Measurements from ENCODE around the gene PLD3. TPM values are rescaled to one million over a fixed set of nuclear protein-coding genes. Genes with fewer than 3 reads are reported as not detected.

Gene PLD3
- total RNA-seq, 2 experiments from 2014 or later = 57.8 to 69.1 TPM

GRCh38 chr19:40379446-40380198, 31.1 kb downstream of the PLD3 start:
- H3K27ac Mint-ChIP-seq = no peak overlapping the region
- ATAC-seq = no peak
- DNase-seq = no peak
- no peaks in the 10 kb centered on the region for H3K27me3 Mint-ChIP-seq
- H3K36me3 Mint-ChIP-seq (ENCODE audit: low read depth) = peaks cover under 1% of the 10 kb centered on the region
- H3K9me3 Mint-ChIP-seq (ENCODE audit: low read depth) = no peaks in the 10 kb centered on the region
- intact Hi-C loops (cut with DNase I, micrococcal nuclease) = no loop called here
- ChIA-PET CTCF (no interaction called here), POLR2A (no interaction called here)
- H3K4me3 Mint-ChIP-seq = no peak overlapping the region
- peaks cover under 1% of the 10 kb centered on the region for H3K4me1 Mint-ChIP-seq

DNA sequence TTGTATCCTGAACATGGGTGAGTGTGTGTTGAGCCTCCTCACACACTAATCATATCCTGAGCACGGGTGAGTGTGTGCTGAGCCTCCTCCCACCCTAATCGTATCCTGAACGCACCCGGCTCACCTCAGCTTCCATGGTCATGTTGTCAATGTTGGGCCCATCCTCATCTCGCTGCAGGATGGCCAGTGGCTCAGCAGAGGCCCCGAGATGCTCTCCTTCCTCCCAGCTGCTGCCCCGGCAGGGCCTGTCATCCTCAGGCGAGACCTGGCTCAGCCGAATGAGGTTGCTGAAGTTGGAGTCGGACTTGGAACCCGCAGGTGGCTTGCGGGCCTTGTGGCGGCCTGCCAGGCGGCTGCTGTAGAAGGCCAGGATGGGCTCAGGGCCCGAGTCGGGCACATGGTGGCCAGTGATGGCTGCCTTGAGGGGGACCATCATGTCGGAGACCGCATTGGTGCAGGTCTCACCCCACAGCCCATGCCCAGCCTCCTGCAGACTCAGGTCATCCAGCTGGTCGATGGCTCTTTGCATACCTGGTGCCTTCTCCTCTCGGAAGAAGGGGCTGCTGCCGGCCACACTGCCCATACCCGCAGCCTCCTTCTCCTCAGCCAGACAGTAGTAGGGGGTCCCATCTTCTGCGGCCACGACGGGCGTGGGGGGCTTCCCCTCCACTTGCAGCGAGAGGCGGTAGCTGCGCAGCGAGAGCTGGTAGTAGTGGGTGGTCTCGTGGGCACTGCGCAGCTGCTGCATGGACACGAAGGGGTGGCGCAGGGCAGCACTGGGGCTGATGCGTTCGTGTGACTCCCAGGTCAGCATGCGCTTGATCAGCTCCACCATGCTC, 31.9 kb downstream of the PLD3 start:
- no peaks in the 10 kb centered on the region for H3K36me3 Mint-ChIP-seq (ENCODE audit: low read depth)

GRCh38 chr19:40381321-40381720, 32.8 kb downstream of the PLD3 start:
- intact Hi-C loops (cut with DNase I, micrococcal nuclease) = no loop called here
- POLR2A ChIA-PET = no interaction called here
- no peaks in the 10 kb centered on the region for H3K27me3 Mint-ChIP-seq

More for the DNA sequence above, 31.9 kb downstream of the PLD3 start:
- ChIA-PET POLR2A (no interaction called here), CTCF (interaction anchor here (0.7 to 1.1 kb wide), 2 partner anchors 9 to 40 kb away, joined by 3 to 5 read pairs; no protein-coding TSS in a partner anchor)
- intact Hi-C loops (cut with DNase I, micrococcal nuclease) = no loop called here
- H3K4me1 Mint-ChIP-seq = no peaks in the 10 kb centered on the region
- DNase-seq (no peak), ATAC-seq (no peak)
- H3K4me3 Mint-ChIP-seq = no peak overlapping the region
- no peaks in the 10 kb centered on the region for H3K9me3 Mint-ChIP-seq (ENCODE audit: low read depth)
- H3K27me3 Mint-ChIP-seq = no peaks in the 10 kb centered on the region
- no peak overlapping the region for H3K27ac Mint-ChIP-seq

DNA sequence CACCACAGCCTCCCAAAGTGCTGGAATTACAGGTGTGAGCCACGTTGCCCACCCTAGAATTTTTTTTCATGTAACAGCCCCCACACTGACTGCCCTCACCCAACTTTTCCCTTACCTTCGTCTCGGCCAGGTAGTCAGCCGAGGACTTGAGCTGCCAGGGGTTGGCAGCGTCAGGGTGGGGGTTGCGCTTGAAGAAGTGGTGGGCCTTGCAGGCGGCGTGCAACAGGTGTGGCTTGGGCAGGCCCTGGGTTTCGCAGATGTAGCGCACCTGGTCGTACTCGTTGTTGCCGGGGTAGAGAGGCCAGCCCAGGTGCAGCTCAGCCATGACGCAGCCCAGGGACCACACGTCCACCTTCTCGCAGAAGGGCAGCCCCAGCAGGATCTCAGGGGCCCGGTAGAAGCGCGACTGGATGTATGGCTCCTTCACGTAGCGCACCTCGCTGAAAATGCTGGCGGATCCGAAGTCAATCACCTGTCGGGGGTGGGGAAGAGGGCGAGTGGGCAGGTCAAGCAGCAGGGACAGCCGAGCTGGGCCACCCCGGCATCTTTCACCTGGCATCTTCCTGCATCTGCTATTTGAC, 35.3 kb downstream of the PLD3 start:
- CTCF ChIA-PET = no interaction called here
- H3K27ac Mint-ChIP-seq = no peak overlapping the region

More at GRCh38 chr19:40381321-40381720, 32.8 kb downstream of the PLD3 start:
- Mint-ChIP-seq H3K36me3 (ENCODE audit: low read depth) (no peaks in the 10 kb centered on the region), H3K4me1 (no peaks in the 10 kb centered on the region), H3K9me3 (ENCODE audit: low read depth) (no peaks in the 10 kb centered on the region), H3K27ac (no peak overlapping the region), H3K4me3 (no peak overlapping the region)
- no peak for DNase-seq
- CTCF ChIA-PET = interaction anchor here (1.1 kb wide), 1 partner anchor 39 kb away, joined by 5 read pairs; no protein-coding TSS in a partner anchor
- ATAC-seq = no peak

DNA sequence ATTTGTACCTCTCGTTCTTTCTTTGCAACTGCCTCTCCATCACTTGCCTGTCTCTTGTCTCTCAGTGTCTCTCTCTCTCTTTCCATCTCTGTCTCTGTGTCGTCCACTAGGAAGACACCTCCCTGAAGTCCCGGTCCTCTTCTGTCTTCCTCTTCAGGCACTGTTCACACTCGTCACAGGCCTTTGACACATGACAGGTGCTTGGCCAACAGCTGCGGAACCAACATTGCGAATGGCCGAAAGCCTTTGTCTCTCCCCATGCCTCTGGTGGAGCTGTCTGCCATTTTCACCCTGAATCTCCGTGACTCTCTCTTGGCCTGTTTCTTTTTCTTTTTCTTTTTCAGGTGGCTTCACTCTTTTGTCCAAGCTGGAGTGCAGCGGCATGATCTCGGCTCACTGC, 38.7 kb downstream of the PLD3 start:
- ATAC-seq = no peak
- POLR2A ChIA-PET = no interaction called here
- no peaks in the 10 kb centered on the region for H3K4me1 Mint-ChIP-seq
- no peak overlapping the region for H3K27ac Mint-ChIP-seq
- intact Hi-C loops (cut with DNase I, micrococcal nuclease) = no loop called here
- no peaks in the 10 kb centered on the region for H3K27me3 Mint-ChIP-seq
- no peaks in the 10 kb centered on the region for H3K9me3 Mint-ChIP-seq (ENCODE audit: low read depth)
- H3K4me3 Mint-ChIP-seq = no peak overlapping the region
- no peak for DNase-seq
- H3K36me3 Mint-ChIP-seq (ENCODE audit: low read depth) = no peaks in the 10 kb centered on the region
- CTCF ChIA-PET = interaction anchor here (0.6 kb wide), 2 partner anchors 57 to 60 kb away, joined by 3 read pairs; no protein-coding TSS in a partner anchor

More for the DNA sequence above, 35.3 kb downstream of the PLD3 start:
- DNase-seq (no peak), ATAC-seq (no peak)
- Mint-ChIP-seq H3K27me3 (no peaks in the 10 kb centered on the region), H3K4me1 (no peaks in the 10 kb centered on the region), H3K9me3 (ENCODE audit: low read depth) (no peaks in the 10 kb centered on the region), H3K4me3 (no peak overlapping the region), H3K36me3 (ENCODE audit: low read depth) (no peaks in the 10 kb centered on the region)
- intact Hi-C loops (cut with DNase I, micrococcal nuclease) = no loop called here
- POLR2A ChIA-PET = no interaction called here

DNA sequence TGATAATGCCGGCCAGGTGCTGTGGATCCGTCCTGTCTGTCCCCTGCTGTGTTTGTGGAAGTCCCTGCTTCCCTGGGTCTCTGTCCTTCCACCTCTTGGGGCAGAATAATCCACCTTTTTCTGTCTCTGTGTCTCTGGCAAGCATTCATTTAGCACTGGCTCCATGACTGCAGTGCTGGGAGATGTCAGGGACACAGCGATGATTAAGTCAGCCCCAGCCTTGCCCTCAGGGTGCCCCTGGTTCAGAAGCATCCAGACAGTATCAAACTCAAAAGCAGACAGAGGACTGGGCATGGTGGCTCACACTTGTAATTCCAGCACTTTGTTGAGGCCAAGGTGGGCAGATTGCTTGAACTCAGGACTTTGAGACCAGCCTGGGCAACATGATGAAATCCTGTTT, 40.0 kb downstream of the PLD3 start:
- no peak for DNase-seq
- H3K9me3 Mint-ChIP-seq (ENCODE audit: low read depth) = no peaks in the 10 kb centered on the region
- no peak overlapping the region for H3K27ac Mint-ChIP-seq
- H3K4me3 Mint-ChIP-seq = no peak overlapping the region
- ChIA-PET POLR2A (no interaction called here), CTCF (no interaction called here)
- no peaks in the 10 kb centered on the region for H3K36me3 Mint-ChIP-seq (ENCODE audit: low read depth)
- intact Hi-C loops (cut with DNase I, micrococcal nuclease) = no loop called here
- ATAC-seq = no peak
- no peaks in the 10 kb centered on the region for H3K4me1 Mint-ChIP-seq
- no peaks in the 10 kb centered on the region for H3K27me3 Mint-ChIP-seq

- ATAC-seq (no peak), DNase-seq (no peak)
- no peaks in the 10 kb centered on the region for H3K27me3 Mint-ChIP-seq
- POLR2A ChIA-PET = no interaction called here
- no peak overlapping the region for H3K4me3 Mint-ChIP-seq
- no peak overlapping the region for H3K27ac Mint-ChIP-seq
- intact Hi-C loops (cut with DNase I, micrococcal nuclease) = no loop called here
- CTCF ChIA-PET = no interaction called here
- no peaks in the 10 kb centered on the region for H3K4me1 Mint-ChIP-seq
- no peaks in the 10 kb centered on the region for H3K9me3 Mint-ChIP-seq (ENCODE audit: low read depth)
- no peaks in the 10 kb centered on the region for H3K36me3 Mint-ChIP-seq (ENCODE audit: low read depth)
Observed at GRCh38 chr19:40389404-40390083, 41.0 kb downstream of the PLD3 start.

GRCh38 chr19:40390084-40390742, 41.7 kb downstream of the PLD3 start, which contains the start of gene HIPK4:
TSS of gene HIPK4 (minus strand) at chr19:40390181. CDS start at chr19:40389902, 279 bp downstream.
- intact Hi-C loops (cut with DNase I, micrococcal nuclease) = no loop called here
- POLR2A ChIA-PET = no interaction called here
- no peak within 1 kb of the TSS for H3K4me3 Mint-ChIP-seq
- DNase-seq (no peak), ATAC-seq (no peak)
- H3K27ac Mint-ChIP-seq = no peak within 1 kb of the TSS
- CTCF ChIA-PET = no interaction called here
- no peaks in the 10 kb centered on the region for H3K9me3 Mint-ChIP-seq (ENCODE audit: low read depth)
- H3K4me1 Mint-ChIP-seq = no peaks in the 10 kb centered on the region
- no peaks in the 10 kb centered on the region for H3K27me3 Mint-ChIP-seq
- no peaks in the 10 kb centered on the region for H3K36me3 Mint-ChIP-seq (ENCODE audit: low read depth)

DNA sequence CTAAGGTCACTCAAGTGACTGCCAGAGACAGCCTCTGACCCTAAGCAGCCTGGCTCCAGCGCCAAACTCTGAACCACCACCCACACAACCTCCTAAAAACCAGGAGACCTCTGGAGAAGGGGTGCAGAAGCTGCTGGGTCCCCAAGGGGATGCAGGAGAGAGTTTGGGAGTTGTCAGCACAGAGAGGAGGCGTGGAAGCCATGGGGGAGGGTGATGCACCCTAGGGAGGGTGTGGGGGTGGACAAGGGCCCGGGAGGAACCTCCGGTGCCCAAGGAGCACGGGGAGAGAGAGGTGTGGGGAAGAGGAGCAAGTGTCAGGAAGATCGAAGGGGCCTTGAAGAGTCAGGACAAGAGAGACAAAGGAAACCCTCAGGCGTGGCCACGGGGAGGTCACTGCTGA, 43.6 kb downstream of the PLD3 start:
- H3K9me3 Mint-ChIP-seq (ENCODE audit: low read depth) = no peaks in the 10 kb centered on the region
- ChIA-PET CTCF (no interaction called here), POLR2A (no interaction called here)
- no peak overlapping the region for H3K27ac Mint-ChIP-seq
- H3K27me3 Mint-ChIP-seq = no peaks in the 10 kb centered on the region
- intact Hi-C loops (cut with DNase I, micrococcal nuclease) = no loop called here
- no peaks in the 10 kb centered on the region for H3K36me3 Mint-ChIP-seq (ENCODE audit: low read depth)
- DNase-seq = no peak
- no peak overlapping the region for H3K4me3 Mint-ChIP-seq
- no peaks in the 10 kb centered on the region for H3K4me1 Mint-ChIP-seq
- no peak for ATAC-seq

DNA sequence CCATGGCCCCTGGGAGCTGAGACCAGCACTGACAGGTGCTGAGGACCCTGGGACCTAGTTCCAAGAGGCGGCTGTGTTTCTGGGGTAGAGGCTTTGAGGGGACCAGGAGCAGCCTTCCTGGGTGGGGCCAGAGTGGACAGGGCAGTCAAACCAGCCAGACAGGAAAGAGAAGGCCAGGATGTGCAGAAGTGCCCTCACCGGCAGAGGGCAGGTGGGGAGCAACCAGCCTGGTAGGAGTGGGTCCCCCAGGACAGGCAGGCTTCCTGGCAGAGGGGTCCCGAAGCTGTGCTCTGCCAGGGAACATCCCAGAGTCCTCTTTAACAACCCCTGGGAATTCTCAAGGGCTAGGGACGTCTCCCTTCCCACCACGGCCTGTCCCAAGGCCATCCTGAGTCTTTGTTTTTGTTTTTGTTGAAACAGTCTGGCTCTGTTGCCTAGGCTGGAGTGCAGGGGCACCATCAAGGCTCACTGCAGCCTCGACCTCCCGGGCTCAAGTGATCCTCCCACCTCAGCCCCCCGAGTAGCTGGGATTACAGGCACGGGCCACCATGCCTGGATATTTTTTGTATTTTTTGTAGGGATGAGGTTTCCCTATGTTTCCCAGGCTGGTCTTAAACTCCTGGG, 44.5 kb downstream of the PLD3 start:
- Mint-ChIP-seq H3K9me3 (ENCODE audit: low read depth) (no peaks in the 10 kb centered on the region), H3K36me3 (ENCODE audit: low read depth) (no peaks in the 10 kb centered on the region), H3K27ac (no peak overlapping the region), H3K4me1 (no peaks in the 10 kb centered on the region), H3K4me3 (no peak overlapping the region), H3K27me3 (no peaks in the 10 kb centered on the region)
- DNase-seq (no peak), ATAC-seq (no peak)
- ChIA-PET POLR2A (no interaction called here), CTCF (no interaction called here)
- intact Hi-C loops (cut with DNase I, micrococcal nuclease) = no loop called here
